ENCODE data around the gene SLC29A3. TPM values are rescaled to one million over a fixed set of nuclear protein-coding genes. Genes with fewer than 3 reads are reported as not detected.
A peak's percentile ranks its signal among the peaks of the same experiment; 100 is the strongest.

SLC29A3 gene
- total RNA-seq, 2 donors from 2014 or later, result 4.4 to 5.3 TPM

DNA sequence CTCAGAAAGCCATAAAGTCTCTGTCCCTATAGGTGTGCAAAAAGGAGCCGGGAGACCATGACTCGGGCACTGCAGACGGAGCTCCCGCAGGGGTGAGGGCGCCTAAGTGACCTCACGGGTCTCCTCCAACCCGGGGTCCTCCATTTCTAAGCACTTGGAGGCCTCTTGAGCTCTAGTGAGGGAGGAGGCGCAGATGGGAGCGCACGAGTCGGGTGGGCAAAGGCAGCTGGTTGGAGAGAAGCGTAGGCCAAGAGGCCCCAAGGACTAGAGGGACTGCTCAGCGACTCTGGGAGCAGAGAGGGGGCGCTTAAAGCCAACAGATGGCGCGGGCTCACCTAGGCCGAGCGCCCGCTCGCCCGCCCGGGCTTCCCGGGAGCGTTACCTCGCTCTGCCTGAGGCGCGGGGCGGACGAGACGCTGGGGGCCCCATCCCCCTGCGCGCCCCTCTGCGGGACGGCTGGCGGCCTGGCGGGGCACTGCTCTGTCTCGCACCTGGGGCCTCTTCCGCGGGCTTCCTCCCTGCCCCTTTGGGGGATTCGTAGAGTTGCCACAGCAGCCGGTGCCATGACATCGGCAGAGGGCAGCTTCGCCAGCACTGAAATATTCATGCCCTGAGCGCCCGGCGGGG, 77.1 kb downstream of the SLC29A3 start:
- Mint-ChIP-seq H3K9me3 (no peaks in the 10 kb centered on the region), H3K27me3 (ENCODE audit: low read depth) (peaks cover 68% of the 10 kb centered on the region), H3K4me1 (ENCODE audit: low read depth) (no peaks in the 10 kb centered on the region), H3K4me3 (peak overlapping the region; percentile 56 to 71), H3K36me3 (ENCODE audit: insufficient read depth in 2 of 2) (no peaks in the 10 kb centered on the region), H3K27ac (no peak overlapping the region)
- DNase-seq, result peak; percentile 43 to 52
- ATAC-seq (replicated peaks in 1 of 2), result peak; percentile 81

DNA sequence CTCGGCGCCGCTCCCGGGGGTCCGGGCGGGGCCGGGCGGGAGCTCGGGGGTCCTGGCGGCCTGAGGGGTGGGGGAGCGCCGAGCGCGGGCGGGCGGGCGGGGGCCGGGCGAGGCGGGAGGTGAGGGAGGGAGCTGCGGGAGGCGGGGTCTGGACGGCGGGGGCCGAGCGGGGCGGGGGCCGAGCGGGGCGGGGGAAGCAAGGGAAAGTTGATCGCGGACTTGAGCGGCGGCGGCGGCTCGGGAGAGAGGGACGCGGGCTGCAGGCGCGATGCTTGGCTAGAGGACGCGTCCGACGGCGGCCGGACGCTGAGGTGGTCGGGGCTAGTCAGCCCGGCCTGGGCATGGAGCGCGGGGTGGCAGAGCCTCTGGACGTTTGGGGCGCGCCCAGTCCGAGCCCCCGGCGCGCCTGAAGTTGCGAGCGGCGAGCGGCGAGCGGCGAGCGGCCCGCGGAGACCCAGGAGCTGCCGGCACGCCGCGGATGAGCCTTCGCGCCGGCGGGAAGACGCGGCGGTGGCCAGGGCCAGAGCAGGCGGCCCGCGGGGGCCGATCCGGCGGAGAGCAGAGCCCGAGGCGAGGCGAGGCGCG, 77.7 kb downstream of the SLC29A3 start, which contains the start of gene CDH23:
TSS of gene CDH23 (plus strand) at position 210 of the 585 bp plus-strand sequence. CDS start 42,912 bp downstream, outside the sequence.
- H3K27ac Mint-ChIP-seq, result no peak within 1 kb of the TSS
- peaks cover 62% of the 10 kb centered on the region for H3K27me3 Mint-ChIP-seq (ENCODE audit: low read depth)
- peak; percentile 45 to 51 for ATAC-seq (replicated peaks in 1 of 2)
- peak within 1 kb of the TSS; percentile 58 to 71 for H3K4me3 Mint-ChIP-seq
- H3K4me1 Mint-ChIP-seq (ENCODE audit: low read depth), result no peaks in the 10 kb centered on the region
- no peaks in the 10 kb centered on the region for H3K9me3 Mint-ChIP-seq
- no peaks in the 10 kb centered on the region for H3K36me3 Mint-ChIP-seq (ENCODE audit: insufficient read depth in 2 of 2)
- peak; percentile 20 to 36 for DNase-seq

DNA sequence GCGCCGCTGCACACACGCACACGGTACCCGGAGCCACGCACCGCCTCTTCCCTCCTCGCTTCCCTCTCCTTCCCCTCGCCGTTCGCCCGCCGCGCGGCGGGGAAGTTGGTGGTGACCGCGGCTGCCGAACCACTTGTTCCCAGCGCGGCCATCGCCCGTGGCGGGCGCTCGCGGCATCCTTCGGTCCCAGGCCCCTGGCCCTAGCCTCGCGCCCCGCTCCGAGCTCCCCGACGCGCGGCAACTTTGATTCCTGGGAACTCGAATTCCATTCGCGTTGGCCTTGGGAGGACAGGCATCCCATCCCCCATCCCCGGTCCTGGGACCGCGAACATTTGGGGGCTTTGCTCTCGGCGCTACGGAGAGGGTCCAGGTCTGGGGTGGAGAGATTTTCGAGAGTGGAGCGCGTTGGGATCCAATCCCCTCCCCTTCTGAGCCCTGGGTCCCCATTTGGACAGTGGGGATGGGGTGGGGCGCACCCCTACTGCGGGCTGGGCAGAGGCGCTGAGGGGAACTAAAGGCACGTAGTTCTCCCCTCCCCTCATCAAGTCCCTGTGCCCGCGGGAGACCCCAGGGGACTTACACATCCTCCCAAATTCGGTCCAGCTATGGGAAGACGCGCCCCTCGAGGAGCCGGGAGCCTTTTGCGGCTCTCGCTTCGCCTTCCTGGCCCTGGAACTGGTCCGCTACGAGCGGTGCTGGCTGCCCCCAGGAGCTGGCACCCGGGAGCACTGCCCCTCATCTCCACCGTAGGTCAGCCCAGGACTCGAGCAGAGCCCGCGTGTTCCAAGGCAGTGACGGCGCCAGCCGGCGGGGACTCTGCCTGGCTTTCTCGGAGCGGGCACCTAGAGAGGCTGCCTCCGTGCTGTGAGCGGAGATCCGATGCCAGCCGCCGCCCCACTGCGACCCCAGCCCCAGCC, 78.5 kb downstream of the SLC29A3 start:
- H3K4me3 Mint-ChIP-seq, result peak overlapping the region; percentile 58 to 64
- DNase-seq, result peak in 1 of 2 donors; percentile 7
- no peak for ATAC-seq (replicated peaks in 1 of 2)
- no peaks in the 10 kb centered on the region for H3K9me3 Mint-ChIP-seq
- peaks cover 57% of the 10 kb centered on the region for H3K27me3 Mint-ChIP-seq (ENCODE audit: low read depth)
- no peaks in the 10 kb centered on the region for H3K36me3 Mint-ChIP-seq (ENCODE audit: insufficient read depth in 2 of 2)
- H3K27ac Mint-ChIP-seq, result no peak overlapping the region
- no peaks in the 10 kb centered on the region for H3K4me1 Mint-ChIP-seq (ENCODE audit: low read depth)

DNA sequence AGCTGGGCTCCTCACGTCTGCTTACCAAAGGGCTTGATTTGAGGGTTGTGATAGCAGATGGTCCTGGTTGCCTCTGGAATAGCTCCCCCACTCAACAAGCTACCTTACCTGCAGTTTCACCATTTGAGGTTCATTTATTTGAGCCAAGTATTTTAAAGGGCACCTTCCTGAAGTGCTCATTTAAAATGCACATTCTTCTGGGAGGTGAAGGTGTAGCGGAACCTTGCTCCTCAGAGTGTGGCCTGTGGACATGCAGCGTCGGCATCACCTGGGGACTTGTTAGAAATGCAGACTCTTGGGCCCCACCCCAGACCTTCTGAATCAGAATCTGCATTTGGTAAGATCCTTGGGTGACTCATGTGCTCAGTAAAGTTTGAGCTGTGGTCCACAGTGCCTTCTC, 79.9 kb downstream of the SLC29A3 start:
- no peak for ATAC-seq (replicated peaks in 1 of 2)
- Mint-ChIP-seq H3K4me1 (ENCODE audit: low read depth) (no peaks in the 10 kb centered on the region), H3K4me3 (no peak overlapping the region), H3K36me3 (ENCODE audit: insufficient read depth in 2 of 2) (no peaks in the 10 kb centered on the region), H3K27ac (no peak overlapping the region), H3K27me3 (ENCODE audit: low read depth) (peaks cover 49% of the 10 kb centered on the region), H3K9me3 (no peaks in the 10 kb centered on the region)
- no peak for DNase-seq

DNA sequence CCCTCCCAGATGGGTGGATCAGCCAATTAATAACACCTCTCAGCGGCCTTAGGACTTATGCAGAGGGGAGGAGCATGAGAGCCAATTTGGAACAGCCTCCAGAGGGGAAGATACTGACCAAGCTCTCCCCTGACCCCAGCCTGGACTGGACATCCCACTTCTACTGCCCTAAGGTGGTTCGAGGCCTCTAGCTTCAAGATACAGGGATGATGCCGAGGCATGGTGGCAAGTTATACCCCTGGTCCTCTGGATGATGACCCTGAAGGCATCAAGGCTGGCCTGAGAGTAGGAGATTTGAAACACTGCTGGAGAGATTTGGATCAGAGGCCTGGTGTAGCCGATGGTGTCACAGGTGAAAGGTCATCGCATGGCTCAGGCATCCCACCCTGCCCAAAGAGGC, 80.9 kb downstream of the SLC29A3 start:
- Mint-ChIP-seq H3K27ac (no peak overlapping the region), H3K4me3 (no peak overlapping the region), H3K4me1 (ENCODE audit: low read depth) (no peaks in the 10 kb centered on the region), H3K9me3 (no peaks in the 10 kb centered on the region), H3K27me3 (ENCODE audit: low read depth) (peaks cover 46% of the 10 kb centered on the region), H3K36me3 (ENCODE audit: insufficient read depth in 2 of 2) (no peaks in the 10 kb centered on the region)
- DNase-seq (no peak), ATAC-seq (replicated peaks in 1 of 2) (no peak)

DNA sequence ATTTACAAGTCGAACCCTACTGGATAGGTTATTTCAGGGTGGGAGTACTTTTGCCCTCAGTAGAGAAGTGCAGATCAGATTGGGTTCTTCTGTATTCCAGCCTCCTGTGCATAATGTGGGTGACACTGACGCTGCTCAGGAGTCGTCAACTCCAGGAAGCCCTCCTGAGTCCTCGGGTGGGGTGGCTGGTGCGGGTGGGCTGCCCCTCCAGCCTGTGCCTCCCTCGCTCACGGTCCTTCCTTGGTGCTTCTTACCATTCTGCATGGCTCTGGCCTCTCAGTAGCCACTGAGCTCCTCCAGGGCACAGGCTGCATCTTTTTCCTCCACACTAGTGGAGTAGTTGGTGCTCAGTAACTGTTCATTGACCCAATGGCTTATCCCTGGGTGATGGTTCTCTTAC, 82.0 kb downstream of the SLC29A3 start:
- no peaks in the 10 kb centered on the region for H3K4me1 Mint-ChIP-seq (ENCODE audit: low read depth)
- H3K9me3 Mint-ChIP-seq, result no peaks in the 10 kb centered on the region
- H3K4me3 Mint-ChIP-seq, result no peak overlapping the region
- H3K27ac Mint-ChIP-seq, result no peak overlapping the region
- DNase-seq, result no peak
- H3K27me3 Mint-ChIP-seq (ENCODE audit: low read depth), result peaks cover 35% of the 10 kb centered on the region
- no peak for ATAC-seq (replicated peaks in 1 of 2)
- no peaks in the 10 kb centered on the region for H3K36me3 Mint-ChIP-seq (ENCODE audit: insufficient read depth in 2 of 2)

DNA sequence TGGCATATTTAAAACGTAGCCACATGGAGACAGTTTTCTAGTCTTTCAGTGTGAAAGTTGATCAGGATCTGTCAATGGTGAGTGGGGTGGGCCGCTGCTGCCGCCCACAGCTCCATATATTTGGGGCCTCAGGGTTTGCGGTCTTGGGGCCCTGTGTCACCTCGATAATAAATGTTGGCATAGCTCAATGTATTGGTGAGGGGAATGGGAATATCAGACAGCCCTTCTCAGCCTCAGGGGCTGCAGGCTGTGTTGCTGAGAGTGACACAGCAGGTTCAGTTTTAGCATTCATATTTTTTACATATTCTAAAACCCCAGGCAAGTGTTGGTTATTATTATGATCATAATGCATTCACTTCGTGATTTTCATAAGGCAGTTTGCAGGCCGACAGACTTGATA, 82.9 kb downstream of the SLC29A3 start:
- ATAC-seq (replicated peaks in 1 of 2), result no peak
- no peak overlapping the region for H3K27ac Mint-ChIP-seq

DNA sequence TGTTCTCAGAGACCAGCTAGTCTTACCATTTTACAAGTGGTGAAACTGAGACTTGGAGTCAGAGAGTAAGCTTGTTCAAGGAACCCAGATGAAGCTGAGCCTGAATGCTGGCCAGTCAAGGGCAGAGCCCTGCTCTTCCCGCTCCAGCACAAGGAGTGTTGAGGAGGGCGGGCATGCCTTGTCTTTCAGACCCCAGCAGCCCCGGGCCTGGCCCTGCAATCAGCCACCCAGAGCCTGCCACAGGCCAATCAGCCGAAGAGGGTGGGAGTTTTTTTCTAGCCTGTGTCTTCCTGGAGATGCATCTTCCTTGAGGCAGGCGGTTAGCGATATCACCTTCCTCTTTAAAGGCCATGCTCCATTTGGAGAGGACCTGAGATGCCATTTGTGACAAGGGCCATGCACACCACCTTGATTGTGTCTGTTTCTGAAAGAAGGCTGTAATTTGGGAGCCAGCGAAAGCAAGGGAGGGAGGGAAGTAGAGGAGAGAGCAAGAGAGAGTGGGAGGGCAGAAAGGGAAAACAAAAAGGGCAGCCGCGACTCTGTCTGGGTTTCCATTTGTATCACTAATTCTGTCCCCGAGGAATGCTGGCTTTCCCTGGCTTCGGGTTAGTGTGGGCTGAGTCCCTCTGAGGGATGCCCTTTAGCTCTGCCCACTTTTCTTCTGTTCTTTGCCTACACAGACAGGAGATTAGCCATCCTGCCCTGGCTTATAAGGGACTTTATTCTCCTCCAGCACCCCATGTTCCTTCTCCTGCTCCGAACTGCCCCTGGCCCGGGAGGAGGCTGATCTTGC, 85.6 kb downstream of the SLC29A3 start:
- no peak overlapping the region for H3K27ac Mint-ChIP-seq
- no peaks in the 10 kb centered on the region for H3K36me3 Mint-ChIP-seq (ENCODE audit: insufficient read depth in 2 of 2)
- ATAC-seq (replicated peaks in 1 of 2), result no peak
- no peak overlapping the region for H3K4me3 Mint-ChIP-seq
- H3K27me3 Mint-ChIP-seq (ENCODE audit: low read depth), result peaks cover 13% of the 10 kb centered on the region
- DNase-seq, result no peak
- H3K9me3 Mint-ChIP-seq, result no peaks in the 10 kb centered on the region
- no peaks in the 10 kb centered on the region for H3K4me1 Mint-ChIP-seq (ENCODE audit: low read depth)

More for the DNA sequence above, 82.9 kb downstream of the SLC29A3 start:
- H3K36me3 Mint-ChIP-seq (ENCODE audit: insufficient read depth in 2 of 2), result no peaks in the 10 kb centered on the region
- H3K4me1 Mint-ChIP-seq (ENCODE audit: low read depth), result no peaks in the 10 kb centered on the region
- H3K27me3 Mint-ChIP-seq (ENCODE audit: low read depth), result peaks cover 33% of the 10 kb centered on the region
- no peaks in the 10 kb centered on the region for H3K9me3 Mint-ChIP-seq
- H3K4me3 Mint-ChIP-seq, result no peak overlapping the region
- DNase-seq, result no peak

DNA sequence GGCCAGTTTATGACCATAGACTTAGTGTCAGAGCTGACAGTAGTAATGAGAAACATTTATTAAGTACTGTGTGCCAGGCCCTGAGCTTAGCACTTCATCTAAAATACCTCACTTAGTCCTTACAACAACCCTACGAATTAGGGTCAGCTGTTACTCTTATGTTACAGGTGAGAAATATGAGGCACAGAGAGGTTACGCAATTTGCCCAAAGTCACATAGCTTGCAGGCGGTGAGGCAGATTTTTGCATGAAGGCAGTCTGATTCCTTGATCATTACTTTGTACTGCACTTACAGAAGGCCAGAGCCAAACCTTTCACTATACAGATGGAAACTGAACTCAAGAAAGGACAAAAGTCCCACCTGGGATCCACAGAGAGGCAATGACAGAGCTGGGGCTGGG, 87.8 kb downstream of the SLC29A3 start:
- no peak for ATAC-seq (replicated peaks in 1 of 2)
- H3K27me3 Mint-ChIP-seq (ENCODE audit: low read depth), result peaks cover 6% of the 10 kb centered on the region
- no peaks in the 10 kb centered on the region for H3K4me1 Mint-ChIP-seq (ENCODE audit: low read depth)
- H3K36me3 Mint-ChIP-seq (ENCODE audit: insufficient read depth in 2 of 2), result peaks cover 0 to 4% of the 10 kb centered on the region in 2 donors
- no peak for DNase-seq
- peaks cover under 1 to 4% of the 10 kb centered on the region in 2 donors for H3K9me3 Mint-ChIP-seq
- H3K4me3 Mint-ChIP-seq, result no peak overlapping the region
- H3K27ac Mint-ChIP-seq, result no peak overlapping the region

DNA sequence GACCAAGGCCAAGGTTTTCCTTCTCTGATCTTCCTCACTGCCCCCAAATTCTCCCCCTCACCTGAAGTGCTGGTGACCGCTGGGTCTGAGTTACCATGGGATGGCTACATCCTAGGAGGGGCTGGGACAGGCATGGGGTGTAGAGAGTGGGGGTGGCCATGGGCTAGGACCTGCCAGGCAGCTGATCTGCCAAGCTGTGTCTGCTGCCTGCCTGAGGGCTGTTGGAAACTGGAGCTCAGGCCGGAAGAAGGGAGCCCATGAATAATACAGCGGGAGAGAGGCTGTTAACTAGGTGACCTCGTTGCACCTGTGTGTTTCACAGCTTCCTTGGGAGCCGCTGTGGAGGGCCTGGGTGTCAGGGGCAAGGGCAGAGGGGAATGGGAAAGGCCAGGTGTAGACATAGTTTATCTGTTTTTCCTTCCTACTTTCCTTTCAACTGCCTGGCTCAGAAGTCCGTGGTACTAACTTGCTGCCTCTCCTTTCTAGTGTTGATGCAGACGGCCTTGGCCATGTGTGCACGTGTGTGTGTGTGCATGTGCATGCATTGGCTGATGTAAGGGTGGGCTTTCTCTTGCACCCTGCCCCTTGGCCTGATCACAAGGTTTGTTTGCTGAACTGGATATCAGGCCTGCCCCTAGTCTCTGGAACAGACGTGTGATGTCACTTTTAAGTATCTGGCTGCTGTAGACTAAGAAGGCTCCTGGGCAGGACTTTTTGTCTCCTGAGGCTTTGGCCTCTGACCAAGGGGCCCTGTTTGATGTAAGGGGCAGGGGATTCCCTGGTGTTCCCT, 89.6 kb downstream of the SLC29A3 start:
- ATAC-seq (replicated peaks in 1 of 2), result no peak

DNA sequence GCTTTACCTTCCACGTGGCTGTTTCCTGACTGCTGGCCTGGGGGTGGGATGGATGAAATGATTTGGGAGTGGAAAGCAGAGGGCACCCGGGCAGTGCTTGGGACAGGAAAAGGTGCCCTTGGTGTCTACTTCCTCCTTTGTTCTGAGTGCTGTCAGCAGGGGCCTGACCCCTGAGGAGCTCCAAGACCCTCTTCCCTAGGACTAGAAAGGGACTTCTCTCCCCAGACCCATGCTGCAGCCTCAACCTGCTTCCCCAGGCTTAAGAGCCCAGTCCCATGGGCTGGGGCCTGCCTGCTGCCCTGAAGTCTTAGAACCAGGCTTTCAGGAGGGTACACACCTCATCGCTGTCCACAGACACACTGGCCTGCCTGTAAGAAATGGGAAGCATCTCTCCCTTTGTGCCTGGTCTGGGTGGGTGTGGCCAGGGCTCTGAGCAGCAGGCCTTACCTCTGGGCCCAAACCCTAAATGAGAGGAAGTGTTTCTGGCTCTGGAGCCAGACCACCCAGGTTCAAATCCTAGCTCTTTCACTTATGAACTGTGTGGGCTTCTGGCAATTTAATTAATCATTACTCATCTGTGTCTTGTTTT, 90.6 kb downstream of the SLC29A3 start:
- H3K4me1 Mint-ChIP-seq (ENCODE audit: low read depth), result no peaks in the 10 kb centered on the region
- peaks cover 7% of the 10 kb centered on the region for H3K27me3 Mint-ChIP-seq (ENCODE audit: low read depth)
- peaks cover 1 to 4% of the 10 kb centered on the region in 2 donors for H3K9me3 Mint-ChIP-seq
- ATAC-seq (replicated peaks in 1 of 2), result no peak
- H3K4me3 Mint-ChIP-seq, result no peak overlapping the region
- no peak for DNase-seq
- H3K27ac Mint-ChIP-seq, result no peak overlapping the region
- H3K36me3 Mint-ChIP-seq (ENCODE audit: insufficient read depth in 2 of 2), result peaks cover 0 to 4% of the 10 kb centered on the region in 2 donors

More for the DNA sequence above, 89.6 kb downstream of the SLC29A3 start:
- Mint-ChIP-seq H3K4me1 (ENCODE audit: low read depth) (no peaks in the 10 kb centered on the region), H3K4me3 (no peak overlapping the region), H3K27ac (no peak overlapping the region), H3K9me3 (peaks cover 1 to 4% of the 10 kb centered on the region in 2 donors), H3K36me3 (ENCODE audit: insufficient read depth in 2 of 2) (peaks cover 0 to 4% of the 10 kb centered on the region in 2 donors), H3K27me3 (ENCODE audit: low read depth) (peaks cover 6% of the 10 kb centered on the region)
- DNase-seq, result no peak

All from activated T-cell treated with anti-CD3 and anti-CD28 coated beads, Interleukin-2, amount 50 U/mL, for 72 hours (primary cell).